T-helper 17 cell (primary cell): Measurements from ENCODE around the gene NSUN3. TPM values are rescaled to one million over a fixed set of nuclear protein-coding genes. Genes with fewer than 3 reads are reported as not detected.
"Not testable (repeated sequence)": the region's sequence is repeated elsewhere in the genome, so short reads cannot be mapped to it uniquely, and the experiment has no call there.

Source experiments
- ATAC-seq: fragments of 150-1000 bp; cut with Tn5 transposase; 2 replicates; pipeline ENCODE4 v1.10.0; 2021; ENCODE audit warnings: mild to moderate bottlenecking, moderate library complexity
- DNase-seq, 3 donors: peaks; one replicate each; pipeline versions ENCODE4 v3.0.0 to v3.0.0-alpha.2; 2020 to 2021
- H3K9me3 ChIP-seq: one replicate; pipeline ENCODE4 v1.7.0; 2013; ENCODE audit warnings: low read length, mild to moderate bottlenecking; ENCODE audit not compliant: control insufficient read depth, poor library complexity, severe bottlenecking
- H3K27ac Mint-ChIP-seq: one replicate; pipeline ENCODE4 v1.8.0; 2022; ENCODE audit warnings: mild to moderate bottlenecking, moderate library complexity, mixed read lengths
- H3K27me3 Mint-ChIP-seq: one replicate; pipeline ENCODE4 v1.8.0; 2022; ENCODE audit warnings: mixed read lengths
- H3K36me3 Mint-ChIP-seq: one replicate; pipeline ENCODE4 v1.8.0; 2022; ENCODE audit warnings: low read depth, mixed read lengths
- H3K4me1 Mint-ChIP-seq: one replicate; pipeline ENCODE4 v1.8.0; 2022; ENCODE audit warnings: mild to moderate bottlenecking, mixed read lengths
- H3K4me3 Mint-ChIP-seq: one replicate; pipeline ENCODE4 v1.8.0; 2022; ENCODE audit warnings: mild to moderate bottlenecking, moderate library complexity, mixed read lengths
- total RNA-seq, 4 donors: library from RNA in 2 of 4; stranded (reverse) in 2 of 4; gene quantifications; one replicate each; pipeline ENCODE4 v1.2.3 and lab custom pipeline; 2022 to 2026

Gene NSUN3
- total RNA-seq (10 to 100 TPM; 16.7 to 18.1 TPM), total RNA-seq (lab: John Stamatoyannopoulos, UW) (22.9 to 32.3 reads per million in 2 donors)

- no peaks in the 10 kb centered on the region for H3K9me3 ChIP-seq
- peaks cover 6% of the 10 kb centered on the region for H3K36me3 Mint-ChIP-seq
- ATAC-seq (peak; percentile 87), DNase-seq (peak; percentile 59 to 73 (median 62))
- peak within 1 kb of the TSS; percentile 100 for H3K27ac Mint-ChIP-seq
- peak within 1 kb of the TSS; percentile 97 for H3K4me3 Mint-ChIP-seq
- H3K4me1 Mint-ChIP-seq = peaks cover 27% of the 10 kb centered on the region
- H3K27me3 Mint-ChIP-seq = no peaks in the 10 kb centered on the region
Measured at GRCh38 chr3:94062513-94063404, at the start of gene NSUN3, which contains the start of gene DHFR2. Gene NSUN3, plus strand, starts transcription at chr3:94063061. Its CDS starts 66 bp downstream, at chr3:94063127. Gene DHFR2, minus strand, starts transcription at chr3:94062916. Its CDS starts 1,405 bp downstream, at chr3:94061511.

GRCh38 chr3:94015025-94015424 is 47.8 kb upstream of the NSUN3 start:
- no peak overlapping the region for H3K27ac Mint-ChIP-seq
- H3K27me3 Mint-ChIP-seq = no peaks in the 10 kb centered on the region
- DNase-seq = no peak
- H3K9me3 ChIP-seq = no peaks in the 10 kb centered on the region
- no peak overlapping the region for H3K4me3 Mint-ChIP-seq
- peaks cover 20% of the 10 kb centered on the region for H3K36me3 Mint-ChIP-seq
- peaks cover 20% of the 10 kb centered on the region for H3K4me1 Mint-ChIP-seq
- ATAC-seq = no peak

GRCh38 chr3:94019659-94020058 is 43.2 kb upstream of the NSUN3 start:
- no peaks in the 10 kb centered on the region for H3K27me3 Mint-ChIP-seq
- H3K36me3 Mint-ChIP-seq = peaks cover 12% of the 10 kb centered on the region
- no peak for ATAC-seq
- H3K4me3 Mint-ChIP-seq = no peak overlapping the region
- H3K27ac Mint-ChIP-seq = no peak overlapping the region
- H3K9me3 ChIP-seq = no peaks in the 10 kb centered on the region
- no peak for DNase-seq
- peaks cover 3% of the 10 kb centered on the region for H3K4me1 Mint-ChIP-seq

- H3K4me3 Mint-ChIP-seq = no peak overlapping the region
- no peaks in the 10 kb centered on the region for H3K9me3 ChIP-seq
- H3K27ac Mint-ChIP-seq = no peak overlapping the region
- DNase-seq (no peak), ATAC-seq (no peak)
- peaks cover 3% of the 10 kb centered on the region for H3K4me1 Mint-ChIP-seq
- peaks cover 10% of the 10 kb centered on the region for H3K36me3 Mint-ChIP-seq
- H3K27me3 Mint-ChIP-seq = no peaks in the 10 kb centered on the region
Measured at GRCh38 chr3:94020293-94020692, 42.6 kb upstream of the NSUN3 start.

- Mint-ChIP-seq H3K36me3 (peaks cover 3% of the 10 kb centered on the region), H3K27me3 (no peaks in the 10 kb centered on the region), H3K27ac (no peak overlapping the region), H3K4me3 (no peak overlapping the region), H3K4me1 (peaks cover 3% of the 10 kb centered on the region)
- DNase-seq (no peak), ATAC-seq (no peak)
- no peaks in the 10 kb centered on the region for H3K9me3 ChIP-seq
Measured at GRCh38 chr3:94024385-94024784, 38.5 kb upstream of the NSUN3 start.

- H3K9me3 ChIP-seq = no peaks in the 10 kb centered on the region
- no peaks in the 10 kb centered on the region for H3K4me1 Mint-ChIP-seq
- H3K27ac Mint-ChIP-seq = no peak overlapping the region
- ATAC-seq (no peak), DNase-seq (no peak)
- no peak overlapping the region for H3K4me3 Mint-ChIP-seq
- H3K27me3 Mint-ChIP-seq = no peaks in the 10 kb centered on the region
- peaks cover 2% of the 10 kb centered on the region for H3K36me3 Mint-ChIP-seq
Measured at GRCh38 chr3:94026623-94027022, 36.2 kb upstream of the NSUN3 start.

- Mint-ChIP-seq H3K4me1 (no peaks in the 10 kb centered on the region), H3K36me3 (no peaks in the 10 kb centered on the region), H3K4me3 (no peak within 1 kb of the TSS), H3K27ac (no peak within 1 kb of the TSS), H3K27me3 (no peaks in the 10 kb centered on the region)
- ATAC-seq (no peak), DNase-seq (no peak)
- no peaks in the 10 kb centered on the region for H3K9me3 ChIP-seq
Measured at GRCh38 chr3:94028093-94028837, 34.6 kb upstream of the NSUN3 start, which contains the start of gene STX19. Gene STX19, minus strand, starts transcription at chr3:94028597. Its CDS starts 13,328 bp downstream, at chr3:94015269.

- ATAC-seq = peak; percentile 47
- no peaks in the 10 kb centered on the region for H3K9me3 ChIP-seq
- no peaks in the 10 kb centered on the region for H3K4me1 Mint-ChIP-seq
- no peaks in the 10 kb centered on the region for H3K27me3 Mint-ChIP-seq
- no peak for DNase-seq
- peaks cover 2% of the 10 kb centered on the region for H3K36me3 Mint-ChIP-seq
- no peak overlapping the region for H3K27ac Mint-ChIP-seq
- no peak overlapping the region for H3K4me3 Mint-ChIP-seq
Measured at GRCh38 chr3:94036909-94037507, 25.9 kb upstream of the NSUN3 start.

GRCh38 chr3:94043285-94043684 is 19.6 kb upstream of the NSUN3 start:
- ATAC-seq = no peak
- Mint-ChIP-seq H3K36me3 (peaks cover 2% of the 10 kb centered on the region), H3K4me3 (peak overlapping the region; percentile 2), H3K4me1 (no peaks in the 10 kb centered on the region), H3K27ac (peak overlapping the region; percentile 69), H3K27me3 (no peaks in the 10 kb centered on the region)
- no peak for DNase-seq
- no peaks in the 10 kb centered on the region for H3K9me3 ChIP-seq

- not testable (repeated sequence) for H3K36me3 Mint-ChIP-seq, DNase-seq, H3K4me1 Mint-ChIP-seq, H3K27me3 Mint-ChIP-seq, H3K4me3 Mint-ChIP-seq, ATAC-seq, H3K9me3 ChIP-seq
- H3K27ac Mint-ChIP-seq = peak overlapping the region; percentile 69
Measured at GRCh38 chr3:94044100-94044936, 18.5 kb upstream of the NSUN3 start.

- Mint-ChIP-seq H3K27me3 (no peaks in the 10 kb centered on the region), H3K27ac (no peak overlapping the region), H3K4me3 (no peak overlapping the region), H3K36me3 (peaks cover 2% of the 10 kb centered on the region), H3K4me1 (no peaks in the 10 kb centered on the region)
- H3K9me3 ChIP-seq = no peaks in the 10 kb centered on the region
- ATAC-seq (no peak), DNase-seq (no peak)
Measured at GRCh38 chr3:94046533-94046932, 16.3 kb upstream of the NSUN3 start.

GRCh38 chr3:94049267-94049666 is 13.6 kb upstream of the NSUN3 start:
- H3K9me3 ChIP-seq = no peaks in the 10 kb centered on the region
- Mint-ChIP-seq H3K4me1 (no peaks in the 10 kb centered on the region), H3K27me3 (no peaks in the 10 kb centered on the region), H3K36me3 (no peaks in the 10 kb centered on the region), H3K4me3 (no peak overlapping the region), H3K27ac (no peak overlapping the region)
- ATAC-seq = no peak
- no peak for DNase-seq
